GM11168 (cell line): ENCODE measurements around the gene EPHB6.

Experiments
- in situ Hi-C: fragments of 300-500 bp; cut with MboI; formaldehyde crosslinking; loops from one replicate; pipeline ENCODE4 v1.12.0; 2022; ENCODE audit warnings: low sequenced_read_pairs; ENCODE audit not compliant: unreplicated experiment

Gene EPHB6

GRCh38 chr7:142827951-142828500, 26.9 kb upstream of the EPHB6 start:
- in situ Hi-C loops: no loop called here

DNA sequence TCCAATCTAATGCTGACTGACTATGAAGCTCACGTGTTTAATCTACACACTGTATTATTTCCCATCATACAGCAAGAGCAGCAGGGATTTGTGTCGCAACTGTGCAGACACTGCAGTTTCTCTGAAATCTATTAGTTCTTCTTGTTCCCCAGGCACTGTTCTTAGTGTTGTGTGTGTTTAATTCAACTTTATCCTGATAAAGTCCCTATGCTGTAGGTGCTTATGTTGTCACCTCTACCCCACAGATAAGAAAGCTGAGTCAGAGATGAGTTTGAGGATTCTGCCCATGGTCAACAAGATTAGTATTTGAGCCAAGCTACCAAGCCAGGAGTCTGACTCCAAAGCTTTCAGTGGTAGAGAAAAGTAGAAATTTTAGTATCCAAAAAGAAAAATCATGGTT, 22.5 kb upstream of the EPHB6 start:
- in situ Hi-C loops: no loop called here

DNA sequence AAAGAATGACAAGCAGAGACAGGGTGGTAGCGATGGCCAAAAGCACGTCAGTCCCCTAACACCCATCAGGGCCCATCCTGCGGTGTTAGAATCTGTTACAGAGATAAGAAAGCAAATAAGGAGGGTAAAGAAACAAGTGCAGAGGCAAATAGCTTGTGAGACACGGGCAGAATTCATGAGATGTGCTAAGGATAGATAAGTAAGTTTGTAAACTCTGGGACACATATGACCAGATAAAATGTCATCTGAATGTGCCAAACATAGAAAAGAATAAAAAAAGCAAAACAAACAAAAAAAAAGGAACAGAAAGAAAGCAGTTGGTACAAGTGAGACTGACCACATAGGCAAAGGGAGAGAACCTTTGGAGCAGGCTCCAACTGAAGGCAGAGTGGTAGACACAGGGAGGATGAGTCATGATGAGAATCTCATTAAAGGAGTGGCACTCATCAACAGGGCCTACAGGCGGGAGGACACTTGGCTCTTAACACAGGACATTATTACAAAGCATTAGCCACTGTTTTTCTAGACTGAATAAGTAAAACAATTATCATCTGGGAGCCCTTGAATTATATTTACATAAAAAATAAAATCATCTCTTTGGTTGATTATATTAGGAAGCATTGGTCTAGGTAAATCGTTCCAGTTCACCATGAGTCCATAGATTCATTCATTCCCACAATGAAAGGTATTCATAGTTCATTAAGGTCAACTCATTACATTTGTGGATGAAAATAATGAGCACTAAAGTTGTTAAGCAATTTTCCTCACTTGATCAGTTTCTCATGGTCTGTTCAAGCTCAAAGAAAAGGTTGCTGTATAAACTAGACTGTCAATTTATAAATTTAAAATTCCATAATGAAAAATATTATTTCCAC, 21.5 kb upstream of the EPHB6 start:
- in situ Hi-C loops: no loop called here

GRCh38 chr7:142835487-142835886, 19.4 kb upstream of the EPHB6 start:
- in situ Hi-C loops: no loop called here

DNA sequence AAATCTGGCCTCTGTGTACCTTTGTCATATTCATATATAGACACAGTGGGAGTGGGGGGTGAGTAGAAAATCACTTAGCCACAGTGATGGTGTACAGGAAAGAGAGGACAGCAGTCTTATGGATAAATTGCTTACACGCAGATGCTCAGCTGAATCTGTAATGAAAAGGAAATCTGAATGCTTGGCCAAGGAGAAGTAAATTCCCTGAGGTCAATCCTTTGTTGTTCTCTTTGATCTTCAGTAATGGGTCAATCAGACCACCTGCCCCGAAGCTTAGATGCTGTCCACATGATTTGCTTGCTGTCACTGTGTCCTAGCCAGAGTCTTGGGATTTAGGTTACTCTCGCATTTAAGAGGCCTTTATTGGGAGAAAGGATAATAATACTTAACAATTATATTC, 18.4 kb upstream of the EPHB6 start:
- in situ Hi-C loops: no loop called here

DNA sequence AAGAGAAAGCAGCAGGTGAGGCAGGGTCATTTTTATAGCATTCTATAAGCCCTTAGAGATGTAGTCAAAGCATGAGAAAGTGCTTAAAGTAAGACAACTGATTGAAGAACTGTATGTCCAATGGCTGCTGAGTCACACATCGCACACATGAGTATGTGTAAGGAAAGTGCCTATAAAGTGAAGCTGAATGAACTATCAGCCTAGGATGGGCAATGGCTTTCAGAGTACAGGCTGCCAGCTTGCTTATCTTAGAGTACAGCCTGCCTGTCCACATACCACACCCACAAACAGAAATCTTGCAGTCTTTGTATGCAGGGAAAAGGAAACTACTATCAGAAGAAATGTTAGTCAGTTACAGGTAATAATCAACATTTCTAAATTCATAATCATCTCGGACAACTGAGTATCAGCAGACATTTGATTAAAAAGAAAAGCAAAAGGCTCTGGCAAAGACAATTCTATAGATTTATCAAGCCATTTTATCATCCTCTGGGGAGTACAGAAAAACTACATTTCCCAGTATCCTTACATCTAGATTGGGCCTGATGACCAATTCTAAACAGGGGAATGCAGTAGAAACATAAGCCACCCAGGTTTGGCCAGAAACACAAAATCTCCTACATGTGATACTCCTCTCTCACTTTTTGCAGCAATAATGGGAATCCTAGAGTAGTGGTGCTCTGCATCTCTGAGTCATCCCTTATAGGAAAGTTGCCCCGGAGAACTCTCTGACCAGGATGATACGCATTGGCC, 16.2 kb upstream of the EPHB6 start:
- in situ Hi-C loops: no loop called here

GRCh38 chr7:142842251-142842766, 12.6 kb upstream of the EPHB6 start:
- in situ Hi-C loops: no loop called here

DNA sequence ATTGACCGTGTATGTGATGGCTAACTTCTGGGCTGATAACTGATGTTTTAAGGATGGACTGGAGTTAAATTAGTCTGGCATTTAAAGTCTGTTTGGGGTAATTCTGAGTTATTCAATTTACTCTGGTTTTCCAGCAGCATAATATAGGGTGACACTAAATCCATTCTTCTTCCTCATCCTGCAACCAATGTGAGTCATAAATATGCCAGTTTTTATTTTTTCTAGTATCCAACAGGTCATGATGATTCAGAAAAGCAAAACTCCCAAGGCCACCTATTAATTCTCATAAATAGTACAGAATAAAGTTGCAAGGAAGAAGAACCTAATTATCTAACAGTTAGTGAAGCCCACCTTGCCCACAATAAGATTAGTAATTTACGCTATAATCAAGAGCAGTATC, 7.5 kb upstream of the EPHB6 start:
- in situ Hi-C loops: no loop called here

GRCh38 chr7:142851269-142851668, 3.6 kb upstream of the EPHB6 start:
- in situ Hi-C loops: loop anchor here (25.0 kb wide), 1 partner anchor 361 kb away; the partner anchor contains the start of gene TAS2R40

- in situ Hi-C loops: loop anchor here (25.0 kb wide), 1 partner anchor 360 kb away; the partner anchor contains the start of gene TAS2R40
Observed at GRCh38 chr7:142851919-142852318, 3.0 kb upstream of the EPHB6 start.

- in situ Hi-C loops: loop anchor here (25.0 kb wide), 1 partner anchor 358 kb away; the partner anchor contains the start of gene TAS2R40
Observed at GRCh38 chr7:142853739-142854371, 1.0 kb upstream of the EPHB6 start.

DNA sequence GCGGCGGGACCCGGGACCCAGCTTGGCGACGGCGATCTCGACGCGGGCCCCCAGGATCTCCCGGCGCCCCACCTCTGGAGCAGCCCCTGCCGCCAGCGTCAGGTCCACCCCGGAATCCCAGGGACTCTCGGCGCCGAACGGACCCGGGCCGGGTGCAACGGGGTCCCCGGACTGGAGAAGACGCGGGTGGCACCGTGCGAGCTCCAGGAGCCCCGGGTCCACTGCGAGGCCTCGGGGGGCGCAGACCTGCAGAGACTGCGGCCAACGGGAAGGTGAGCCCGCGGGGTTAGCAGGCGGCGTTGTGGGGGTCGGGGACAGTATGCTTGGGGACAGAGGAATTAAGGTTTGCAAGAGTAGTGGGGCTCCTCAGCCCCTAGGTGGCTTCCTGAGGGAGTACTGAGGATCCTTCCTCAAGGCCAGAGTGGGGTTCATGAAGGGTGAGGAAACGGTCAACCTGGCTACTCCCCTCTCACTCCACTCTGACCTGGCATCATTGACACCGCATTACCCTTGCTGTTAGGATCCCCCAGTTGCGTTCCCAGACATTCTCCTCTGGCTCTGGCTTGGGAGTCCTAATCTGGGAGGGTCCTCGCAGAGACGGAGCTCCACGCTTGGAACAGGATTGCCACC, 353 bp downstream of the EPHB6 start:
- in situ Hi-C loops: loop anchor here (25.0 kb wide), 1 partner anchor 357 kb away; the partner anchor contains the start of gene TAS2R40

- in situ Hi-C loops: loop anchor here (25.0 kb wide), 1 partner anchor 356 kb away; the partner anchor contains the start of gene TAS2R40
Observed at GRCh38 chr7:142855756-142856564, 1.1 kb downstream of the EPHB6 start.

GRCh38 chr7:142856565-142857245, 1.8 kb downstream of the EPHB6 start:
- in situ Hi-C loops: loop anchor here (25.0 kb wide), 1 partner anchor 356 kb away; the partner anchor contains the start of gene TAS2R40

DNA sequence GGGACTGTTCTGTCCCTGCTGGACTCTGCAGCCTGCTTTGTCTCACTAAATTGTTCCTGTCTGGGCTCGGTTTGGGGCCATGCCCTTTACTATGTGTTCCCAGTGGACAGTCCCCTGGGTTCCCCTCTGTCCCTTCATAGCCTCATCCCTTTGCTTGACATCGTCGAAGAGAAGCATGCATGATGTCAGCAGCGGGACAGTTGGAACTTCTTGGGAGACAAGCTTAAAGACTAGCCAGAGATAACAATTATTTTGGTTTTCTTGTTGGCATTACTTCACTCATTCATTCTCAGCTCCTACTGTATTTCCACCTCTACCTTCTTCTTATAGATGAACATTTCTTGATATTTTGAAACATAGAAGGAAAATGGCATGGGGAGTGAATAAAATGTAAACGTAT, 2.7 kb downstream of the EPHB6 start:
- in situ Hi-C loops: loop anchor here (25.0 kb wide), 1 partner anchor 355 kb away; the partner anchor contains the start of gene TAS2R40

DNA sequence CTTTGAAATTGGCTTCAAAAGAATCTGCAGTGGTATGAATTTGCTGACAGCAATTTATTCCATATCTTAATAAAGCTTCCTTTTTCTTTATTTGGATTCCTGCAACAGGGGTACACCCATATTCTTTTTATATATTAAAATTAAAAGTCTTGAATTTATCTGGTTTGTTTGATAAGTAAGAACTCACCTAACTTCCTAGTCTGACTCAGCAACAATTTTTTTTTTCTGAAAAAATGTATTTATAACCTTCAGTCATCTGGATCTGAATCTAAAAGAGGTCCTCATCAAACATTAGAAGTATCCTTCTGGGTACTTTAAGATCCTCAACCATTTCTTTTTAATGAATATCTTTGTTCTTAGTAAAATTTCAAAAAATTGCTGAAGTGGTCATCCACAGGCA, 4.5 kb downstream of the EPHB6 start:
- in situ Hi-C loops: loop anchor here (25.0 kb wide), 1 partner anchor 353 kb away; the partner anchor contains the start of gene TAS2R40

- in situ Hi-C loops: loop anchor here (25.0 kb wide), 1 partner anchor 352 kb away; the partner anchor contains the start of gene TAS2R40
Observed at GRCh38 chr7:142859829-142860228, 5.0 kb downstream of the EPHB6 start.

- in situ Hi-C loops: loop anchor here (25.0 kb wide), 1 partner anchor 351 kb away; the partner anchor contains the start of gene TAS2R40
Observed at GRCh38 chr7:142860968-142861367, 6.1 kb downstream of the EPHB6 start.
